Endothelial cell of umbilical vein (primary cell): ENCODE results near the gene NCOA3. TPM values are rescaled to one million over a fixed set of nuclear protein-coding genes. Genes with fewer than 3 reads are reported as not detected.

ENCODE experiments used
- BruUV-seq: library from RNA; stranded (reverse); fragments of 400-500 nt; replicated peaks from 2 replicates; lab custom pipeline; 2021; lab: Mats Ljungman, UMichigan
- CTCF ChIA-PET: fragments of 300-600, 350-600 bp; sonication (Branson Sonifier 250); formaldehyde crosslinking; loops from one replicate; lab custom pipeline; 2021; ENCODE audit warnings: antibody characterized with exemption, inconsistent platforms; lab: Charles Lee
- POLR2A ChIA-PET: fragments of 300-600, 350-600 bp; sonication (Branson Sonifier 250); formaldehyde crosslinking; loops from one replicate; lab custom pipeline; 2021; ENCODE audit warnings: antibody characterized with exemption, inconsistent platforms; lab: Charles Lee
- DNase-seq: peaks from one replicate; pipeline ENCODE4 v3.0.0-alpha.2; 2011; ENCODE audit warnings: low read depth, low spot score
- FAIRE-seq: peaks from 2 replicates; lab custom pipeline; 2011; peaks lifted over from hg19 to GRCh38; lab: Jason Lieb, UNC
- H2AFZ ChIP-seq: 2 replicates; pipeline ENCODE4 v1.6.0; 2012; ENCODE audit warnings: low read depth, low read length, control low read depth, inconsistent platforms
- H3K27ac ChIP-seq: 2 replicates; pipeline ENCODE4 v1.5.1; 2011; ENCODE audit warnings: low read depth, mild to moderate bottlenecking, control low read depth, low read length, moderate library complexity; ENCODE audit not compliant: insufficient read depth
- H3K27me3 ChIP-seq, 2 experiments: 2 replicates each; pipeline versions ENCODE4 v1.6.0 to v1.6.1; 2011; ENCODE audit warnings: low read length in 2 of 2, mixed read lengths in 1 of 2; ENCODE audit not compliant: control insufficient read depth in 2 of 2, insufficient read depth in 2 of 2
- H3K36me3 ChIP-seq, 2 experiments: 2 replicates in 1 of 2; 3 replicates in 1 of 2; pipeline ENCODE4 v1.5.1; 2011; ENCODE audit warnings: low read length in 2 of 2, mild to moderate bottlenecking in 1 of 2, moderate library complexity in 1 of 2; ENCODE audit not compliant: control insufficient read depth in 2 of 2, insufficient read depth in 2 of 2; ENCODE audit errors: extremely low read depth in 1 of 2
- H3K4me1 ChIP-seq: 3 replicates; pipeline ENCODE4 v1.5.1; 2011; ENCODE audit warnings: mild to moderate bottlenecking, low read length; ENCODE audit not compliant: control insufficient read depth, insufficient read depth; ENCODE audit errors: extremely low read depth
- H3K4me2 ChIP-seq: 2 replicates; pipeline ENCODE4 v1.6.1; 2011; ENCODE audit warnings: low read length, control low read depth, mixed read lengths; ENCODE audit not compliant: insufficient read depth
- H3K4me3 ChIP-seq, 3 experiments: fragments of 200-600 bp in 1 of 3; sonication (generic), shearing (Covaris generic) in 1 of 3; replicated peaks in 1 of 3; 2 replicates each; pipeline ENCODE4 v1.5.1; 2011 to 2016; ENCODE audit warnings: control low read depth in 3 of 3, low read length in 3 of 3, mild to moderate bottlenecking in 2 of 3, inconsistent platforms in 1 of 3, low read depth in 1 of 3, moderate library complexity in 1 of 3; ENCODE audit not compliant: insufficient read depth in 1 of 3
- H3K79me2 ChIP-seq: 2 replicates; pipeline ENCODE4 v1.6.0; 2012; ENCODE audit warnings: low read length, inconsistent platforms; ENCODE audit not compliant: control insufficient read depth, insufficient read depth
- H3K9ac ChIP-seq: replicated peaks from 2 replicates; pipeline ENCODE3; 2011; ENCODE audit warnings: low read length, control low read depth; ENCODE audit not compliant: insufficient read depth; ENCODE audit errors: extremely low read depth
- H3K9me1 ChIP-seq: replicated peaks from 3 replicates; pipeline ENCODE4 v1.6.0; 2011; ENCODE audit warnings: mild to moderate bottlenecking, low read length; ENCODE audit not compliant: control insufficient read depth, insufficient read depth; ENCODE audit errors: extremely low read depth
- H3K9me3 ChIP-seq: replicated peaks from 2 replicates; pipeline ENCODE4 v1.5.1; 2012; ENCODE audit warnings: low read length, inconsistent platforms; ENCODE audit not compliant: control insufficient read depth, insufficient read depth
- H4K20me1 ChIP-seq: replicated peaks from 2 replicates; pipeline ENCODE3; 2011; ENCODE audit warnings: mild to moderate bottlenecking, low read length; ENCODE audit not compliant: control insufficient read depth, insufficient read depth; ENCODE audit errors: extremely low read depth
- CTCF ChIP-seq, 2 donors: IDR thresholded peaks; 1 replicate in 1 of 2; 2 replicates in 1 of 2; pipeline ENCODE4 v1.5.1; 2011; ENCODE audit warnings: low read length in 2 of 2, mild to moderate bottlenecking in 2 of 2, moderate library complexity in 2 of 2, control low read depth in 1 of 2, inconsistent platforms in 1 of 2, low read depth in 1 of 2; ENCODE audit not compliant: insufficient read depth in 1 of 2; ENCODE audit errors: extremely low read depth in 1 of 2
- EZH2 ChIP-seq: IDR thresholded peaks from 2 replicates; pipeline ENCODE4 v1.6.1; 2012; ENCODE audit warnings: borderline replicate concordance, low read depth, mild to moderate bottlenecking, moderate library complexity, low read length, inconsistent platforms; ENCODE audit not compliant: severe bottlenecking
- FOS ChIP-seq: IDR thresholded peaks from 2 replicates; pipeline ENCODE4 v1.6.1; 2011; ENCODE audit warnings: mild to moderate bottlenecking, low read length, moderate library complexity, borderline replicate concordance; ENCODE audit not compliant: insufficient read depth
- GATA2 ChIP-seq: IDR thresholded peaks from 2 replicates; pipeline ENCODE4 v1.7.0; 2011; ENCODE audit warnings: low read depth, mild to moderate bottlenecking, moderate library complexity, mixed read lengths, low read length; ENCODE audit not compliant: insufficient read length, insufficient read depth
- JUN ChIP-seq: IDR thresholded peaks from 2 replicates; pipeline ENCODE4 v1.6.1; 2011; ENCODE audit warnings: borderline replicate concordance, low read depth; ENCODE audit not compliant: insufficient read length, insufficient read depth
- MAX ChIP-seq: IDR thresholded peaks from 2 replicates; pipeline ENCODE4 v1.6.1; 2011; ENCODE audit not compliant: insufficient read depth, insufficient read length
- MYC ChIP-seq: IDR thresholded peaks from one replicate; pipeline ENCODE4 v1.6.1; 2011; ENCODE audit warnings: mild to moderate bottlenecking, low read depth, low read length
- POLR2A ChIP-seq: IDR thresholded peaks from 2 replicates; pipeline ENCODE4 v1.6.1; 2012; ENCODE audit warnings: low read depth, mild to moderate bottlenecking, control low read depth, low read length
- POLR2AphosphoS5 ChIP-seq: IDR thresholded peaks from 2 replicates; pipeline ENCODE4 v1.6.1; 2012; ENCODE audit warnings: low read depth, mild to moderate bottlenecking, control low read depth, low read length, moderate library complexity; ENCODE audit not compliant: insufficient read depth
- dilution Hi-C: fragments of 300-500 bp; cut with MboI; formaldehyde crosslinking; loops from one replicate; pipeline ENCODE4 v1.15.0; 2019; ENCODE audit warnings: low sequenced_read_pairs; ENCODE audit not compliant: extremely low pct_ligation_motif_present
- intact Hi-C: fragments of 100-400 bp; cut with micrococcal nuclease; formaldehyde crosslinking; loops from one replicate; pipeline ENCODE4 v1.10.0; 2022
- polyA plus RNA-seq, 4 experiments: library from polyadenylated mRNA; depleted of rRNA in 3 of 4; stranded (reverse) in 3 of 4; unstranded in 1 of 4; fragments of >200 nt; gene quantifications; 2 replicates each; pipeline versions ENCODE4 v1.2.1 to v1.2.3, GENCODE V29; 2011 to 2012; ENCODE audit warnings: missing spikeins in 1 of 4
- total RNA-seq: library from RNA; stranded (reverse); gene quantifications from 2 replicates; pipeline ENCODE4 v1.2.3, GENCODE V29; 2021

The NCOA3 gene
- total and polyA plus RNA-seq, 2 donors (not counting 3 experiments of a cell fraction or from before 2014, with no cell fraction given), result 12.0 to 35.6 TPM

GRCh38 chr20:47466213-47466612 lies 35.5 kb upstream of the NCOA3 start:
- H4K20me1 ChIP-seq, result no peaks in the 10 kb centered on the region
- no peaks in the 10 kb centered on the region for H3K9me3 ChIP-seq
- no peaks in the 10 kb centered on the region for H3K79me2 ChIP-seq
- H3K9ac ChIP-seq, result no peak overlapping the region
- intact Hi-C loops, result loop anchor here (10.0 kb wide), 1 partner anchor 211 kb away; no protein-coding TSS in a partner anchor
- DNase-seq, result no peak
- no peak for FAIRE-seq
- H3K27ac ChIP-seq, result no peak overlapping the region
- no peaks in the 10 kb centered on the region for H3K36me3 ChIP-seq
- no peak overlapping the region for H2AFZ ChIP-seq
- H3K4me3 ChIP-seq, result no peak overlapping the region
- no TSS peak for BruUV-seq
- TF ChIP-seq GATA2 (no peak), CTCF (IDR thresholded peaks at IDR 0.05; ENCODE audit: extremely low read depth in 1 of 2, insufficient read depth in 1 of 2, low read depth in 1 of 2, low read length in 2 of 2) (no peak), FOS (no peak)
- no peaks in the 10 kb centered on the region for H3K9me1 ChIP-seq
- dilution Hi-C loops, result no loop called here
- POLR2A ChIA-PET, result no interaction called here
- H3K4me2 ChIP-seq, result no peak overlapping the region
- peaks cover 6% of the 10 kb centered on the region for H3K4me1 ChIP-seq
- CTCF ChIA-PET, result no interaction called here
- no peaks in the 10 kb centered on the region for H3K27me3 ChIP-seq

- Histone ChIP-seq H3K4me1 (peaks cover 6% of the 10 kb centered on the region), H3K27ac (no peak overlapping the region), H3K4me2 (no peak overlapping the region), H3K36me3 (no peaks in the 10 kb centered on the region), H2AFZ (no peak overlapping the region), H4K20me1 (no peaks in the 10 kb centered on the region), H3K9me3 (no peaks in the 10 kb centered on the region), H3K9ac (no peak overlapping the region), H3K79me2 (no peaks in the 10 kb centered on the region), H3K4me3 (no peak overlapping the region), H3K27me3 (no peaks in the 10 kb centered on the region), H3K9me1 (no peaks in the 10 kb centered on the region)
- DNase-seq (no peak), FAIRE-seq (no peak)
- dilution Hi-C loops (no loop called here), intact Hi-C loops (loop anchor here (10.0 kb wide), 1 partner anchor 212 kb away; no protein-coding TSS in a partner anchor)
- TF ChIP-seq MYC, result no peak
- no peak for TF ChIP-seq EZH2
- no peak for TF ChIP-seq POLR2A
- TF ChIP-seq CTCF (IDR thresholded peaks at IDR 0.05; ENCODE audit: extremely low read depth in 1 of 2, insufficient read depth in 1 of 2, low read depth in 1 of 2, low read length in 2 of 2), result no peak
- TF ChIP-seq GATA2, result no peak
- TF ChIP-seq FOS, result no peak
- TF ChIP-seq POLR2AphosphoS5, result no peak
- TF ChIP-seq MAX, result no peak
- TF ChIP-seq JUN, result no peak
- CTCF ChIA-PET, result interaction anchor here (1.5 kb wide), 1 partner anchor 154 kb away, joined by 4 read pairs; no protein-coding TSS in a partner anchor
- no TSS peak for BruUV-seq
- POLR2A ChIA-PET, result no interaction called here
Measured at GRCh38 chr20:47466704-47467459, 34.8 kb upstream of the NCOA3 start.
